ENCODE results near the gene SLC38A3. TPM values are rescaled to one million over a fixed set of nuclear protein-coding genes. Genes with fewer than 3 reads are reported as not detected.

SLC38A3 gene
- total RNA-seq, 1 donor: 0.36 TPM

DNA sequence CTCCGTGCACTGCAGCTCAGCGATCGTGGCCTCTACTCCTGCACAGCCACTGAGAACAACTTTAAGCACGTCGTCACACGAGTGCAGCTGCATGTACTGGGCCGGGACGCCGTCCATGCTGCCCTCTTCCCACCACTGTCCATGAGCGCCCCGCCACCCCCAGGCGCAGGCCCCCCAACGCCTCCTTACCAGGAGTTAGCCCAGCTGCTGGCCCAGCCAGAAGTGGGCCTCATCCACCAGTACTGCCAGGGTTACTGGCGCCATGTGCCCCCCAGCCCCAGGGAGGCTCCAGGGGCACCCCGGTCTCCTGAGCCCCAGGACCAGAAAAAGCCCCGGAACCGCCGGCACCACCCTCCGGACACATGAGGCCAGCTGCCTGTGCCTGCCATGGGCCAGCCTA is 17.3 kb upstream of the SLC38A3 start:
- Histone ChIP-seq H3K4me2 (ENCODE audit: insufficient read depth, low read length) (no peak overlapping the region), H3K4me3 (ENCODE audit: insufficient read depth, low read length) (no peak overlapping the region), H3K36me3 (ENCODE audit: insufficient read depth, low read length) (no peaks in the 10 kb centered on the region), H4K20me1 (ENCODE audit: insufficient read depth, low read length) (peaks cover 4% of the 10 kb centered on the region), H3K27ac (ENCODE audit: low read depth, low read length) (no peak overlapping the region), H3K4me1 (ENCODE audit: insufficient read depth, low read length) (peaks cover 4% of the 10 kb centered on the region), H3K9me3 (ENCODE audit: low read depth, low read length) (no peaks in the 10 kb centered on the region), H3K79me2 (ENCODE audit: insufficient read depth, low read length) (no peaks in the 10 kb centered on the region), H2AFZ (ENCODE audit: low read length) (no peak overlapping the region), H3K27me3 (ENCODE audit: insufficient read depth, low read length) (peaks cover 1% of the 10 kb centered on the region)
- DNase-seq (ENCODE audit: insufficient read length, low spot score, missing footprints): no peak
- TF ChIP-seq, protein P1, sequence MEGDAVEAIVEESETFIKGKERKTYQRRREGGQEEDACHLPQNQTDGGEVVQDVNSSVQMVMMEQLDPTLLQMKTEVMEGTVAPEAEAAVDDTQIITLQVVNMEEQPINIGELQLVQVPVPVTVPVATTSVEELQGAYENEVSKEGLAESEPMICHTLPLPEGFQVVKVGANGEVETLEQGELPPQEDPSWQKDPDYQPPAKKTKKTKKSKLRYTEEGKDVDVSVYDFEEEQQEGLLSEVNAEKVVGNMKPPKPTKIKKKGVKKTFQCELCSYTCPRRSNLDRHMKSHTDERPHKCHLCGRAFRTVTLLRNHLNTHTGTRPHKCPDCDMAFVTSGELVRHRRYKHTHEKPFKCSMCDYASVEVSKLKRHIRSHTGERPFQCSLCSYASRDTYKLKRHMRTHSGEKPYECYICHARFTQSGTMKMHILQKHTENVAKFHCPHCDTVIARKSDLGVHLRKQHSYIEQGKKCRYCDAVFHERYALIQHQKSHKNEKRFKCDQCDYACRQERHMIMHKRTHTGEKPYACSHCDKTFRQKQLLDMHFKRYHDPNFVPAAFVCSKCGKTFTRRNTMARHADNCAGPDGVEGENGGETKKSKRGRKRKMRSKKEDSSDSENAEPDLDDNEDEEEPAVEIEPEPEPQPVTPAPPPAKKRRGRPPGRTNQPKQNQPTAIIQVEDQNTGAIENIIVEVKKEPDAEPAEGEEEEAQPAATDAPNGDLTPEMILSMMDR (IDR thresholded peaks at IDR 0.05; ENCODE audit: extremely low read depth, low read depth, low read length): no peak

DNA sequence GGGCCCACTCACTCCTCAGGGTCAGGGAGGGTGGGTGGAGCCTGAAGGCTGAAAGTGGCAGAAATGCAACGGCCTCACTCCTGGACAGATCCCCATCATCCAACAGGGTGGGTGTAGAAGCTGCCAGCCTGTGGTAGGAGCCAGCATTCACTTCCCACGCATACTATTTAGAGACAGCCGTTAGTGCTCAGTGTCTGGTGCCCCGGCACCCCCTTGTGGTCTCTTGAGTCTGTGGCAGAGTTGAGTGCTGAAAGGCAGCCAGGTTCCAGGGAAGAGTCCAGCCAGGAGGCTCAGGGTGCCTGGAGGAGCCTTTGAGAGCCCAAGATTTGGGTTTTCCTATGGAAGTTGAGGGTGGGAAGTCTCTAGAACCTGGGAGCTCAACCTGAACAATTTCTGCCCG is 15.8 kb upstream of the SLC38A3 start:
- Histone ChIP-seq H3K4me2 (ENCODE audit: insufficient read depth, low read length) (no peak overlapping the region), H3K36me3 (ENCODE audit: insufficient read depth, low read length) (no peaks in the 10 kb centered on the region), H3K9me3 (ENCODE audit: low read depth, low read length) (no peaks in the 10 kb centered on the region), H3K4me1 (ENCODE audit: insufficient read depth, low read length) (peaks cover 4% of the 10 kb centered on the region), H4K20me1 (ENCODE audit: insufficient read depth, low read length) (peaks cover 4% of the 10 kb centered on the region), H3K4me3 (ENCODE audit: insufficient read depth, low read length) (no peak overlapping the region), H3K27ac (ENCODE audit: low read depth, low read length) (no peak overlapping the region), H3K79me2 (ENCODE audit: insufficient read depth, low read length) (no peaks in the 10 kb centered on the region), H2AFZ (ENCODE audit: low read length) (no peak overlapping the region), H3K27me3 (ENCODE audit: insufficient read depth, low read length) (peaks cover 15% of the 10 kb centered on the region)
- TF ChIP-seq, protein P1 (IDR thresholded peaks at IDR 0.05; ENCODE audit: extremely low read depth, low read depth, low read length): peak; percentile 94
- DNase-seq (ENCODE audit: insufficient read length, low spot score, missing footprints): peak; percentile 99

DNA sequence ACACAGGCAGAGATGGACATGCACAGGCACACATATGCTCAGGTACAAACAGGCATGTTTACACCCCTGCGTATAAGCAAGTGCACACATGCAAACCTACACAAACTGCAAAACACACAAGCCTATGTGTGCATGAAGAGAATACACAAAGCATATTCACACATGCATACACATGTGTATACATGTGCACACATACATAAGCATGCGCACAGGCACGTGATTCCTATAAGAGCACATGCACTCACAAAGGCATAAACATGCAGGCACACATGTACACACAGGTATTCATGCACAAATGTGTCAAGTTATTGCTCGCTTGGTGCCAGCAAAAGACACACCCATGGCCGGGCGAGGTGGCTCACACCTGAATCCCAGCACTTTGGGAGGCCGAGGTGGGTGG is 15.1 kb upstream of the SLC38A3 start:
- TF ChIP-seq, protein P1 (IDR thresholded peaks at IDR 0.05; ENCODE audit: extremely low read depth, low read depth, low read length): no peak
- Histone ChIP-seq H3K36me3 (ENCODE audit: insufficient read depth, low read length) (no peaks in the 10 kb centered on the region), H3K27me3 (ENCODE audit: insufficient read depth, low read length) (peaks cover 16% of the 10 kb centered on the region), H3K9me3 (ENCODE audit: low read depth, low read length) (no peaks in the 10 kb centered on the region), H3K4me3 (ENCODE audit: insufficient read depth, low read length) (no peak overlapping the region), H3K79me2 (ENCODE audit: insufficient read depth, low read length) (no peaks in the 10 kb centered on the region), H3K27ac (ENCODE audit: low read depth, low read length) (no peak overlapping the region), H4K20me1 (ENCODE audit: insufficient read depth, low read length) (peaks cover 4% of the 10 kb centered on the region), H3K4me1 (ENCODE audit: insufficient read depth, low read length) (peaks cover 4% of the 10 kb centered on the region), H3K4me2 (ENCODE audit: insufficient read depth, low read length) (no peak overlapping the region), H2AFZ (ENCODE audit: low read length) (no peak overlapping the region)
- no peak for DNase-seq (ENCODE audit: insufficient read length, low spot score, missing footprints)

DNA sequence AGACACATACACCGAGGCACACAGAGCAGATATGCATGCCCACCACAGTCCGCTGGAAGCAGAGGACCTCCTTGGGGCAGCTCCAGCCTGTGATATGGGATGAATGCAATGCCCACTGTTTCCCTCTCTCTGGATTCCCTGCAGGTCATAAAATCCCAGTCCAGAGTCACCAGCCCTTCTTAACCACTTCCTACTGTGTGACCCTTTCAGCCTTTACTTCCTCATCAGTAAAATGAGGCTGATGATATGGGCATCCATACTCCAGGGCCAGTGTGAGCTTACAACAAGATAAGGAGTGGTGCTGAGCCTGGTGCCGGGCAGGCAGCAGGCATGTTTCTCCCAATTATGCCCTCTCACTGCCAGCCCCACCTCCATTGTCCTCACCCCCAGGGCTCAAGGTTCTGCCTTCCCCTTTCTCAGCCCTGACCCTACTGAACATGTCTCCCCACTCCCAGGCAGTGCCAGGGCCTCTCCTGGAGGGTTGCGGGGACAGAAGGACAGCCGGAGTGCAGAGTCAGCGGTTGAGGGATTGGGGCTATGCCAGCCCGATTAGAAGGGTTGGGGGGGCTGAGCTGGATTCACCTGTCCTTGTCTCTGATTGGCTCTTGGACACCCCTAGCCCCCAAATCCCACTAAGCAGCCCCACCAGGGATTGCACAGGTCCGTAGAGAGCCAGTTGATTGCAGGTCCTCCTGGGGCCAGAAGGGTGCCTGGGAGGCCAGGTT is 14.0 kb upstream of the SLC38A3 start, which contains the start of gene GNAT1:
GNAT1 (plus strand) TSS at position 675 of the 725 bp plus-strand sequence. CDS start 116 bp downstream, outside the sequence.
- Histone ChIP-seq H3K79me2 (ENCODE audit: insufficient read depth, low read length) (no peaks in the 10 kb centered on the region), H3K27me3 (ENCODE audit: insufficient read depth, low read length) (peaks cover 22% of the 10 kb centered on the region), H3K36me3 (ENCODE audit: insufficient read depth, low read length) (no peaks in the 10 kb centered on the region), H3K4me3 (ENCODE audit: insufficient read depth, low read length) (no peak within 1 kb of the TSS), H2AFZ (ENCODE audit: low read length) (no peak within 1 kb of the TSS), H3K9me3 (ENCODE audit: low read depth, low read length) (no peaks in the 10 kb centered on the region), H4K20me1 (ENCODE audit: insufficient read depth, low read length) (peaks cover 4% of the 10 kb centered on the region), H3K4me2 (ENCODE audit: insufficient read depth, low read length) (no peak within 1 kb of the TSS), H3K4me1 (ENCODE audit: insufficient read depth, low read length) (peaks cover 4% of the 10 kb centered on the region), H3K27ac (ENCODE audit: low read depth, low read length) (no peak within 1 kb of the TSS)
- TF ChIP-seq, protein P1 (IDR thresholded peaks at IDR 0.05; ENCODE audit: extremely low read depth, low read depth, low read length): no peak
- DNase-seq (ENCODE audit: insufficient read length, low spot score, missing footprints): no peak

Data from osteoblast (primary cell).